Activated T-cell treated with anti-CD3 and anti-CD28 coated beads for 1 hour (primary cell): Measurements from ENCODE around the gene IL13RA2.

Source experiments
- DNase-seq: peaks from one replicate; pipeline ENCODE4 v3.0.0-alpha.2; 2020; ENCODE audit warnings: low read depth

Gene IL13RA2

GRCh38 chrX:114985967-114986592 lies 31.3 kb downstream of the IL13RA2 start:
- no peak for DNase-seq

- no peak for DNase-seq
Measured at GRCh38 chrX:114976292-114976691, 41.1 kb downstream of the IL13RA2 start.

GRCh38 chrX:114973013-114973412 lies 44.4 kb downstream of the IL13RA2 start:
- no peak for DNase-seq

- no peak for DNase-seq
Measured at GRCh38 chrX:114970806-114971205, 46.6 kb downstream of the IL13RA2 start.

- DNase-seq, result no peak
Measured at GRCh38 chrX:114964374-114964773, 53.0 kb downstream of the IL13RA2 start.

GRCh38 chrX:114962209-114962608 lies 55.2 kb downstream of the IL13RA2 start:
- DNase-seq, result no peak

GRCh38 chrX:114959729-114960128 lies 57.7 kb downstream of the IL13RA2 start:
- no peak for DNase-seq
